ENCODE data around the gene BCL11A.

DNA sequence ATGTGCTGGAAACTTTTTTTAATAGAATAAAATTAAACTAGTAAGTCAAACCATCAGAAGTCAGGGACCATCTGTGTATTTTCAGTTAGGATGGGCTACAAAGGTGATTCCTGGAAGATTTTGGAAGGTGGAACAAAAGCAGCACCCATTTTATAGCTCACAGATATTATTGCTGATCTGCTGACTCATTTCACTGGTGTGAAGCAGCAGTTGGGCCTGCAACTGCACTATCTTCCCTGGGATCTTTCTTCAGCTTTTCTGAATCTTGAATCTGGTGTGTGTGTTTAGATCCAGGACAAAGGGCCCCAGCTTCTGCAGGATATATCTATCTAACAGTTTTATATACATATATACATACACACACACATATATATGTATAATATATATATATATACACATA, 35.6 kb upstream of the BCL11A start:
- TF ChIP-seq, protein P1, sequence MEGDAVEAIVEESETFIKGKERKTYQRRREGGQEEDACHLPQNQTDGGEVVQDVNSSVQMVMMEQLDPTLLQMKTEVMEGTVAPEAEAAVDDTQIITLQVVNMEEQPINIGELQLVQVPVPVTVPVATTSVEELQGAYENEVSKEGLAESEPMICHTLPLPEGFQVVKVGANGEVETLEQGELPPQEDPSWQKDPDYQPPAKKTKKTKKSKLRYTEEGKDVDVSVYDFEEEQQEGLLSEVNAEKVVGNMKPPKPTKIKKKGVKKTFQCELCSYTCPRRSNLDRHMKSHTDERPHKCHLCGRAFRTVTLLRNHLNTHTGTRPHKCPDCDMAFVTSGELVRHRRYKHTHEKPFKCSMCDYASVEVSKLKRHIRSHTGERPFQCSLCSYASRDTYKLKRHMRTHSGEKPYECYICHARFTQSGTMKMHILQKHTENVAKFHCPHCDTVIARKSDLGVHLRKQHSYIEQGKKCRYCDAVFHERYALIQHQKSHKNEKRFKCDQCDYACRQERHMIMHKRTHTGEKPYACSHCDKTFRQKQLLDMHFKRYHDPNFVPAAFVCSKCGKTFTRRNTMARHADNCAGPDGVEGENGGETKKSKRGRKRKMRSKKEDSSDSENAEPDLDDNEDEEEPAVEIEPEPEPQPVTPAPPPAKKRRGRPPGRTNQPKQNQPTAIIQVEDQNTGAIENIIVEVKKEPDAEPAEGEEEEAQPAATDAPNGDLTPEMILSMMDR (IDR thresholded peaks at IDR 0.05; ENCODE audit: poor library complexity, severe bottlenecking) = no peak
- TF ChIP-seq POLR2AphosphoS5 (IDR thresholded peaks at IDR 0.05) (no peak), EZH2 (IDR thresholded peaks at IDR 0.05; ENCODE audit: borderline replicate concordance, insufficient read depth, low read length, poor library complexity, severe bottlenecking) (no peak), RAD21 (conservative IDR thresholded peaks at IDR 0.05) (no peak), EP300 (conservative IDR thresholded peaks at IDR 0.05; ENCODE audit: poor library complexity, severe bottlenecking) (no peak), MXI1 (conservative IDR thresholded peaks at IDR 0.05; ENCODE audit: poor library complexity, severe bottlenecking) (no peak), TAF1 (IDR thresholded peaks at IDR 0.05; ENCODE audit: low read depth) (no peak), SMC3 (conservative IDR thresholded peaks at IDR 0.05; ENCODE audit: poor library complexity) (no peak)
- TF ChIP-seq, protein P2, sequence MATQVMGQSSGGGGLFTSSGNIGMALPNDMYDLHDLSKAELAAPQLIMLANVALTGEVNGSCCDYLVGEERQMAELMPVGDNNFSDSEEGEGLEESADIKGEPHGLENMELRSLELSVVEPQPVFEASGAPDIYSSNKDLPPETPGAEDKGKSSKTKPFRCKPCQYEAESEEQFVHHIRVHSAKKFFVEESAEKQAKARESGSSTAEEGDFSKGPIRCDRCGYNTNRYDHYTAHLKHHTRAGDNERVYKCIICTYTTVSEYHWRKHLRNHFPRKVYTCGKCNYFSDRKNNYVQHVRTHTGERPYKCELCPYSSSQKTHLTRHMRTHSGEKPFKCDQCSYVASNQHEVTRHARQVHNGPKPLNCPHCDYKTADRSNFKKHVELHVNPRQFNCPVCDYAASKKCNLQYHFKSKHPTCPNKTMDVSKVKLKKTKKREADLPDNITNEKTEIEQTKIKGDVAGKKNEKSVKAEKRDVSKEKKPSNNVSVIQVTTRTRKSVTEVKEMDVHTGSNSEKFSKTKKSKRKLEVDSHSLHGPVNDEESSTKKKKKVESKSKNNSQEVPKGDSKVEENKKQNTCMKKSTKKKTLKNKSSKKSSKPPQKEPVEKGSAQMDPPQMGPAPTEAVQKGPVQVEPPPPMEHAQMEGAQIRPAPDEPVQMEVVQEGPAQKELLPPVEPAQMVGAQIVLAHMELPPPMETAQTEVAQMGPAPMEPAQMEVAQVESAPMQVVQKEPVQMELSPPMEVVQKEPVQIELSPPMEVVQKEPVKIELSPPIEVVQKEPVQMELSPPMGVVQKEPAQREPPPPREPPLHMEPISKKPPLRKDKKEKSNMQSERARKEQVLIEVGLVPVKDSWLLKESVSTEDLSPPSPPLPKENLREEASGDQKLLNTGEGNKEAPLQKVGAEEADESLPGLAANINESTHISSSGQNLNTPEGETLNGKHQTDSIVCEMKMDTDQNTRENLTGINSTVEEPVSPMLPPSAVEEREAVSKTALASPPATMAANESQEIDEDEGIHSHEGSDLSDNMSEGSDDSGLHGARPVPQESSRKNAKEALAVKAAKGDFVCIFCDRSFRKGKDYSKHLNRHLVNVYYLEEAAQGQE (IDR thresholded peaks at IDR 0.05; ENCODE audit: borderline replicate concordance) = no peak
